GM12801 (cell line): Measurements from ENCODE around the gene CTRB1.

ENCODE experiments used
- TF ChIP-seq, protein P1 (sequence below): IDR thresholded peaks from one replicate; pipeline ENCODE4 v1.5.1; 2011; ENCODE audit warnings: control low read depth; ENCODE audit not compliant: insufficient read length; ENCODE audit errors: extremely low read depth

The CTRB1 gene

DNA sequence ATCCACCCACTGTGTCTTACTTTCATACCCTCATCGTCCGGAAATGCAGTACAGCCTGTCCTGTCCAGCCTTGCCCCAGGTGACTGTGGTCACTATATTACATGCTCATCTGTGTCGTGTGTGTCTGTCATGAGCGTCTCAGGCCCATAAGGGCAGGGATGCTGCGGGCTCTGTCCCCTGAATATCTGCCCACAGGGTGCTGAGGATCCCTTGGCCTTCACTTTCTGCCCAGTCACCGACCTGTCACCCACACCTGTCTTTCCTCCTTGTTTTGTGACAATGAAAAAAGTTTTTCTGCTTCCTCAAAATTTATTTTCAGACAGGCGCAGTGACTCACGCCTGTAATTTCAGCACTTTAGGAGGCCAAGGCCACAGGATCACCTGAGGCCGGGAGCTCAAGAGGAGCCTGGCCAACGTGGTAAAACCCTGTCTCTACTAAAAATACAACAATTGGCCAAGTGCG is 1.4 kb upstream of the CTRB1 start:
- TF ChIP-seq, protein P1, sequence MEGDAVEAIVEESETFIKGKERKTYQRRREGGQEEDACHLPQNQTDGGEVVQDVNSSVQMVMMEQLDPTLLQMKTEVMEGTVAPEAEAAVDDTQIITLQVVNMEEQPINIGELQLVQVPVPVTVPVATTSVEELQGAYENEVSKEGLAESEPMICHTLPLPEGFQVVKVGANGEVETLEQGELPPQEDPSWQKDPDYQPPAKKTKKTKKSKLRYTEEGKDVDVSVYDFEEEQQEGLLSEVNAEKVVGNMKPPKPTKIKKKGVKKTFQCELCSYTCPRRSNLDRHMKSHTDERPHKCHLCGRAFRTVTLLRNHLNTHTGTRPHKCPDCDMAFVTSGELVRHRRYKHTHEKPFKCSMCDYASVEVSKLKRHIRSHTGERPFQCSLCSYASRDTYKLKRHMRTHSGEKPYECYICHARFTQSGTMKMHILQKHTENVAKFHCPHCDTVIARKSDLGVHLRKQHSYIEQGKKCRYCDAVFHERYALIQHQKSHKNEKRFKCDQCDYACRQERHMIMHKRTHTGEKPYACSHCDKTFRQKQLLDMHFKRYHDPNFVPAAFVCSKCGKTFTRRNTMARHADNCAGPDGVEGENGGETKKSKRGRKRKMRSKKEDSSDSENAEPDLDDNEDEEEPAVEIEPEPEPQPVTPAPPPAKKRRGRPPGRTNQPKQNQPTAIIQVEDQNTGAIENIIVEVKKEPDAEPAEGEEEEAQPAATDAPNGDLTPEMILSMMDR: no peak

DNA sequence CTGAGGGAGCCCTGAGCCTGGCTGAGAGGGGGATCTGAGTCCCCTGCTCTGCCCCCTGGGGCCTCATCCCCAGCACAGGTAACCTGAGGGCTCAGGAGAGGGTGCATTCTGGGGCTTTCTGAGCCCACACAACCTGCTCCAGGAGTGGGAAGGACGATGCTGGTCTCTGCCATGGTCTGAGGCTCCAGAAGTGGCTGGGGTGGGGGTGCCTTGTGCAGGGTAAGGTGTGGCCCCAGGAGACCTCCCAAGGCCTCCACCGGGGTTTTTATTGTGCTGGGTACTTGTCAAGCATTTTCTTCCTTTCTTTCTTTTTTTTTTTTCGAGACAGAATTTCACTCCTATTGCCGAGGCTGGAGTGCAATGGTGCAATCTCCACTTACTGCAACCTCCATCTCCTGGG is 300 bp downstream of the CTRB1 start:
- TF ChIP-seq, protein P1: no peak

DNA sequence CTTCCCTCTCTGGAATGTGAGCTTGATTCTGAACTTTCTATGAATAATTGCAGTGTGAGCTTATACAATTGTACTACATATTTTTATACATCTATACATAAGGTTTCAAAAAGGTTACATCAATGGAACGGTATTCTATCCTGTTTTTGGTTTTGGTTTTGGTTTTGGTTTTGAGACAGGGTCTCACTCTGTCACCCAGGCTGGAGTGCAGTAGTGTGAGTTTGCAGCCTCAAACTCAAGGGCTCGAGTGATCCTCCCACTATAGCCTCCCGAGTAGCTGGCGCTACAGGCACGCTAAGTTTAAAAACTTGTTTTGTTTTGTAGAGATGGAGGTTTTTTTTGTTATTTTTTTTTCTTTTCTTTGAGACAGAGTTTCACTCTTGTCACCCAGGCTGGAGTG is 1.1 kb downstream of the CTRB1 start:
- TF ChIP-seq, protein P1: no peak

DNA sequence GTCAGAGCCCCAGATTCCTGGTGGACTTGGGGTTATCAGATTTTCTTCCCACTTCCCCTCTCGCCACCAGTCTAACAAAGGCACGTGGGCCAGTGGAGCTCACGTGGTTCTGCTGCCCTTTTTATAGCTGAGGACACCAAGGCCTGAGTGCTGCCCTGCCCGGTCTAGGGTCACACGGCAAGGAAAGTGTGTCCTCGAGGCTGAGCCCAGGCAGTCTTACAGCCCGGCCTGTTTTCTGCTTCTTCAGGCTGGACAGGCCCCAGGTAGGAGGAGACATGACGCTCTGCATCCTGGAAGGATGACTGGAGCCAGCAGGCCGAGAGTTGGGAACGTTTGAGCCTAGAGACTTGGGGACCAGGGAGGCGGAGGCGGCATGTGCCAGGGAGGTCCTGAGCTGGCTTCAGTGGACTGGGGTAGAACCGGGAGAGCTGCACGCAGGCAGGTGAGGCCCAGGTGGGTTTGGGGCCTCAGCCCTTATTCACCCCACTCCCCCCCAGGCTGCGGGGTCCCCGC is 3.5 kb downstream of the CTRB1 start:
- TF ChIP-seq, protein P1: no peak

DNA sequence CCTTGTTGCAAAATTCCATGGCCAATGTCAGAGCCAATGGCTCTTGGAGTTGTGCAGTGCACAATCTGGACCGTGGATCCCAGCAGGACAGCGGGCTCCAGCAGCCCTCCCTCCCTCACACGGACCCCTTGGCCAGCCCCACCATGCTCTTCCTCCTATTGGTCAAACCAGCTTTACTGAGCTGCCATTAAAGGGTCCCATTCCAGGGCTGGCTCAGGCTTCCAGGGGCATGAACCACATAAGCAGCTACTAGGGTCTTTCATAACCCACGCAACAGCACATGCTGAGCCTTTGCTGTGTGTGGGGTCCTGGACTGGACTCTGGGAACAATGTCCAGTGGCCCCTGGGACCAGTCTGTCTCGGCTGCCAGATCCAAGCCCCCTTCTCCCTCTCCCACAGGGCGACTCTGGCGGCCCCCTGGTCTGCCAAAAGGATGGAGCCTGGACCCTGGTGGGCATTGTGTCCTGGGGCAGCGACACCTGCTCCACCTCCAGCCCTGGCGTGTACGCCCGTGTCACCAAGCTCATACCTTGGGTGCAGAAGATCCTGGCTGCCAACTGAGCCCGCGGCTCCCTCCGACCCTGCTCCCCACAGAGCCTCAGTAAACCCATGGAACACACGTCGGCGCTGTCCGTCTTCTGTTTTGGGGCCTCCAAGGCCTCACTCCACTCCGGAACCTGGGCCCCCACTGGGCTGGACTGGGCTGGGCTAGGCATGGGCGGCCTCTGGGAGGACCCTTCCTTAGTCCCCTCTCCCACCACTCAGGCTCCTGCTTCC is 5.7 kb downstream of the CTRB1 start:
- TF ChIP-seq, protein P1: no peak

DNA sequence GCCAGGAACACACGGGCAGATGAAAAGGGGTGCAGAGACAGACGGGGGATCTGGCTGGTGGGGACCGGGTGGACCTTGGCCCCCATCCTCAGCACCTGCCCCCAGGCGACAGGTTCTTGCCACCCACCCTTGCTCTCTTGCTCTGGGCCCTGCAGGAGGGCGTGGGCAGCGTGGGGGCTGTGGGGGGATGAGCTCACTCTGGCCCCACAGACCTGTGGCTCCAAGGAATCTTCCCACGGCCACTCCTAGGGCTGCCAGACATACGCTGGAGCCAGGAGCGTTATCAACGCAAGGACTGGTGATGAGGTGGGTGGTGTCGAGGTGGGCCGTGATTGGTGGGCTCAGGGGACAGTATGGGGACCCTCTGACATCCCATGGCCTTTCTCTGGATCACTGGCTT is 6.3 kb downstream of the CTRB1 start:
- TF ChIP-seq, protein P1: no peak

DNA sequence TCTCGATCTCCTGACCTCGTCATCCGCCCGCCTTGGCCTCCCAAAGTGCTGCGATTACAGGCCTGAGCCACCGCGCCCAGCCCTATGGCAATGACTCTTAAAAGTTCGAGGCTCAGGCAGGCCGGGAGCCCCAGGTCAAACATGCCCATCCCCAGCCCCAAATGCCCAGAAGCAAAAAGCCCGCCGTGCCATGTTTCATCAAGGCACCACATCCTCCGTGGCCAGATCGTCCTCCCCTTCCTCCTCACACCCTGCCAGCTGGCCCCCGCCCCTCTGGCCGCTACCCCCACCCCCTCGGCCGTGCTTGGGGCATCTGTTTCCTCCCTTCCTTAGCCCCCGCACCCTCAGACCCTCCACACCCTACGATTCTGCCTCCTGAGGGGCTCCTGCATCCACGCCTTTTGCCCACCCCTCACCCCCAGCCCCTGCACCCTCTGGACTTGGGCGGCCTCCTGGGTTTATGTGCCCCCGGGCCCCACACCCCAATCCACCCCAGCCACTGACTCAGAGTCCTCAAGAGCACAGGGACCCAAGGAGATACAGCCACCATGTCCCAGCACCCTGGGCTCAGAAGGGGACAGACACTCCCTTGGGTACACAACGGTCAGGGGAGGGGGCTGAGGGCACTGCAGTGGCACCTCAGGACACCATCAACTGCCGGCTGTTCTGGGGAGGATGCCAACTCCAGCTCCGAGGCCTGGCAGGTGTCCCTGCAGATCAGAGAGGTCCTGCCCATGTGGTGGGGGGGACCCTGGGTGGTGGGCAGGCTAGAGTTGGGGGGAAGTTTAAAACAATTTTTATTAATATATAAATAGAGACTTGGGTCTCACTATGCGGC is 7.1 kb downstream of the CTRB1 start:
- TF ChIP-seq, protein P1: no peak
